Measurements from ENCODE around the gene ARHGEF7.

Gene ARHGEF7

GRCh38 chr13:111325146-111325890 is 210.2 kb downstream of the ARHGEF7 start:
- TF ChIP-seq CTCF (IDR thresholded peaks at IDR 0.05): no peak

- no peak for TF ChIP-seq CTCF (IDR thresholded peaks at IDR 0.05)
These were observed 211.0 kb downstream of the ARHGEF7 start for GRCh38 chr13:111325941-111326620.

- no peak for TF ChIP-seq CTCF (IDR thresholded peaks at IDR 0.05)
These were observed 211.5 kb downstream of the ARHGEF7 start for GRCh38 chr13:111326621-111326965.

GRCh38 chr13:111326981-111327642 is 212.0 kb downstream of the ARHGEF7 start:
- no peak for TF ChIP-seq CTCF (IDR thresholded peaks at IDR 0.05)

GRCh38 chr13:111327730-111328573 is 212.8 kb downstream of the ARHGEF7 start:
- TF ChIP-seq CTCF (IDR thresholded peaks at IDR 0.05): no peak

- no peak for TF ChIP-seq CTCF (IDR thresholded peaks at IDR 0.05)
These were observed 213.7 kb downstream of the ARHGEF7 start for GRCh38 chr13:111328574-111329410.
